Osteoblast (primary cell): ENCODE results near the gene PNMA6F. TPM values are rescaled to one million over a fixed set of nuclear protein-coding genes. Genes with fewer than 3 reads are reported as not detected.

Source experiments
- DNase-seq: peaks from one replicate; pipeline ENCODE4 v3.0.0; 2011; ENCODE audit warnings: low spot score, mixed read lengths; ENCODE audit not compliant: insufficient read length; ENCODE audit errors: missing footprints
- H2AFZ ChIP-seq: 2 replicates; pipeline ENCODE4 v1.6.0; 2011; ENCODE audit warnings: mild to moderate bottlenecking, low read length
- H3K27ac ChIP-seq: 2 replicates; pipeline ENCODE4 v1.5.1; 2011; ENCODE audit warnings: mild to moderate bottlenecking, low read depth, low read length, moderate library complexity
- H3K27me3 ChIP-seq: 2 replicates; pipeline ENCODE4 v1.6.0; 2012; ENCODE audit warnings: mild to moderate bottlenecking, control low read depth, inconsistent platforms, low read length, moderate library complexity; ENCODE audit not compliant: insufficient read depth
- H3K36me3 ChIP-seq: 2 replicates; pipeline ENCODE4 v1.5.1; 2011; ENCODE audit warnings: mild to moderate bottlenecking, low read length, control low read depth, moderate library complexity; ENCODE audit not compliant: insufficient read depth
- H3K4me1 ChIP-seq: 2 replicates; pipeline ENCODE4 v1.5.1; 2011; ENCODE audit warnings: mild to moderate bottlenecking, low read length, control low read depth, moderate library complexity; ENCODE audit not compliant: insufficient read depth
- H3K4me2 ChIP-seq: 2 replicates; pipeline ENCODE4 v1.6.0; 2011; ENCODE audit warnings: mild to moderate bottlenecking, low read length; ENCODE audit not compliant: insufficient read depth
- H3K4me3 ChIP-seq: fragments of 200-600 bp; sonication (generic); 3 replicates; pipeline ENCODE4 v1.5.1; 2012; ENCODE audit warnings: mild to moderate bottlenecking, low read length, inconsistent platforms; ENCODE audit not compliant: insufficient read depth
- H3K79me2 ChIP-seq: 2 replicates; pipeline ENCODE4 v1.6.0; 2012; ENCODE audit warnings: mild to moderate bottlenecking, low read length, control low read depth, inconsistent platforms; ENCODE audit not compliant: insufficient read depth
- H3K9me3 ChIP-seq: 2 replicates; pipeline ENCODE4 v1.5.1; 2011; ENCODE audit warnings: low read depth, low read length, control low read depth
- H4K20me1 ChIP-seq: 2 replicates; pipeline ENCODE4 v1.6.0; 2012; ENCODE audit warnings: mild to moderate bottlenecking, low read length, control low read depth; ENCODE audit not compliant: insufficient read depth
- total RNA-seq: library from RNA; depleted of rRNA; stranded (reverse); fragments of >200 nt; gene quantifications from 2 replicates; pipeline ENCODE4 v1.2.3, GENCODE V29; 2012
- TF ChIP-seq, protein P1 (sequence below): IDR thresholded peaks from 2 replicates; pipeline ENCODE4 v1.5.1; 2011; ENCODE audit warnings: mild to moderate bottlenecking, low read depth, low read length, moderate library complexity; ENCODE audit errors: extremely low read depth

Gene PNMA6F
- total RNA-seq, 1 donor: not detected

DNA sequence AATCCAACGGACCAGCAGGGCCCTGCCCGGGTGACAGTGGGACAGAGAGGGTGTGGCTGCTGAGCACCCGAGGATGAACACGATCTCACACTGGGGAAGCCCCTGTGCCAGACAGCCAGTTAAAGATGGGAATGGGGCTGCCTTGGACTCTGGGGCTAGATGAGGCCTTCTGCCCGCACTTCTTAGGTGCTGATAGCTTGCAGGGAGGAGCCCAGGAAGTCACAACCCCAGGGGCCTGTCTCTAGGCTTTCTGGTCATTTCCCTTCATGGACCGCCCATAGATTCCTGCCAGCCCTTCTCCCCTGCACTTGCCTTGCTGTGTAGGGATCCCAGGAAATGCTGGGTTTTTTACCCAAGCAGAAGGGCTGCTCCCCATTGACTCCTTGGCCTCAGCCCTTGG is 18.5 kb upstream of the PNMA6F start:
- TF ChIP-seq, protein P1, sequence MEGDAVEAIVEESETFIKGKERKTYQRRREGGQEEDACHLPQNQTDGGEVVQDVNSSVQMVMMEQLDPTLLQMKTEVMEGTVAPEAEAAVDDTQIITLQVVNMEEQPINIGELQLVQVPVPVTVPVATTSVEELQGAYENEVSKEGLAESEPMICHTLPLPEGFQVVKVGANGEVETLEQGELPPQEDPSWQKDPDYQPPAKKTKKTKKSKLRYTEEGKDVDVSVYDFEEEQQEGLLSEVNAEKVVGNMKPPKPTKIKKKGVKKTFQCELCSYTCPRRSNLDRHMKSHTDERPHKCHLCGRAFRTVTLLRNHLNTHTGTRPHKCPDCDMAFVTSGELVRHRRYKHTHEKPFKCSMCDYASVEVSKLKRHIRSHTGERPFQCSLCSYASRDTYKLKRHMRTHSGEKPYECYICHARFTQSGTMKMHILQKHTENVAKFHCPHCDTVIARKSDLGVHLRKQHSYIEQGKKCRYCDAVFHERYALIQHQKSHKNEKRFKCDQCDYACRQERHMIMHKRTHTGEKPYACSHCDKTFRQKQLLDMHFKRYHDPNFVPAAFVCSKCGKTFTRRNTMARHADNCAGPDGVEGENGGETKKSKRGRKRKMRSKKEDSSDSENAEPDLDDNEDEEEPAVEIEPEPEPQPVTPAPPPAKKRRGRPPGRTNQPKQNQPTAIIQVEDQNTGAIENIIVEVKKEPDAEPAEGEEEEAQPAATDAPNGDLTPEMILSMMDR: no peak
- H3K36me3 ChIP-seq: peaks cover 17% of the 10 kb centered on the region
- H4K20me1 ChIP-seq: peaks cover 30% of the 10 kb centered on the region
- no peaks in the 10 kb centered on the region for H3K9me3 ChIP-seq
- peaks cover 6% of the 10 kb centered on the region for H3K4me1 ChIP-seq
- H3K79me2 ChIP-seq: peaks cover 63% of the 10 kb centered on the region
- no peaks in the 10 kb centered on the region for H3K27me3 ChIP-seq
- no peak for DNase-seq
- H3K4me3 ChIP-seq: no peak overlapping the region
- H3K4me2 ChIP-seq: no peak overlapping the region
- no peak overlapping the region for H2AFZ ChIP-seq
- H3K27ac ChIP-seq: no peak overlapping the region

DNA sequence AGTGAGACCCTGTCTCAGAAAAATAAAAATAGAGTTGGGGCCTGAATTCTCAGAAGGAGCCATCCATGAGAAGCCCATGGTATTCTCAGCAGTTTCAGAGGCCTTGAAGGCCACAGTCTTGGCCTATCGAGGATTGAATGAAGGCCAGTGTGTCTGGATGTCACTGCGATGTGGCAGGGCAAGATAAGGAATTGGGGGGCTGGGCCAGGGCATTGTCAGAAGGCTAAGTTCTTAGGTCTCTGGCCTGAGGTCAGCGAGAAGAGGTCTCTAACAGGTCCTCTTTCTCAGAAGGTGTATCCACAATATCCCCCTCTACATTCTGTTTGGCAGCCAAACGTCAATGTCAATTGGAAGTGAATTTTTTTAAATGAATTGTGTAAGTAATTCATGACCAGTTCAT is 18.1 kb upstream of the PNMA6F start:
- H2AFZ ChIP-seq: no peak overlapping the region
- DNase-seq: no peak
- no peak overlapping the region for H3K4me2 ChIP-seq
- peaks cover 12% of the 10 kb centered on the region for H3K36me3 ChIP-seq
- no peak overlapping the region for H3K27ac ChIP-seq
- TF ChIP-seq, protein P1: no peak
- peaks cover 6% of the 10 kb centered on the region for H3K4me1 ChIP-seq
- H4K20me1 ChIP-seq: peaks cover 29% of the 10 kb centered on the region
- H3K79me2 ChIP-seq: peaks cover 67% of the 10 kb centered on the region
- no peaks in the 10 kb centered on the region for H3K9me3 ChIP-seq
- H3K4me3 ChIP-seq: no peak overlapping the region
- no peaks in the 10 kb centered on the region for H3K27me3 ChIP-seq

GRCh38 chrX:153338836-153339235 is 17.3 kb upstream of the PNMA6F start:
- H3K4me2 ChIP-seq: no peak overlapping the region
- H3K4me3 ChIP-seq: no peak overlapping the region
- peaks cover 26% of the 10 kb centered on the region for H4K20me1 ChIP-seq
- peaks cover 69% of the 10 kb centered on the region for H3K79me2 ChIP-seq
- no peak for DNase-seq
- TF ChIP-seq, protein P1: no peak
- H3K36me3 ChIP-seq: peaks cover 11% of the 10 kb centered on the region
- H3K4me1 ChIP-seq: peaks cover 6% of the 10 kb centered on the region
- no peak overlapping the region for H3K27ac ChIP-seq
- H3K27me3 ChIP-seq: no peaks in the 10 kb centered on the region
- H3K9me3 ChIP-seq: no peaks in the 10 kb centered on the region
- no peak overlapping the region for H2AFZ ChIP-seq

GRCh38 chrX:153336988-153337387 is 15.4 kb upstream of the PNMA6F start:
- no peaks in the 10 kb centered on the region for H3K9me3 ChIP-seq
- peaks cover 61% of the 10 kb centered on the region for H3K79me2 ChIP-seq
- no peak overlapping the region for H3K4me3 ChIP-seq
- peaks cover 15% of the 10 kb centered on the region for H4K20me1 ChIP-seq
- H3K4me2 ChIP-seq: no peak overlapping the region
- peaks cover 12% of the 10 kb centered on the region for H3K4me1 ChIP-seq
- H3K36me3 ChIP-seq: peaks cover 11% of the 10 kb centered on the region
- no peak overlapping the region for H3K27ac ChIP-seq
- DNase-seq: no peak
- TF ChIP-seq, protein P1: no peak
- H2AFZ ChIP-seq: no peak overlapping the region
- H3K27me3 ChIP-seq: no peaks in the 10 kb centered on the region
